Smooth muscle cell of the brain vasculature (primary cell): ENCODE results near the gene SLC25A33.
"Not testable (repeated sequence)": the region's sequence is repeated elsewhere in the genome, so short reads cannot be mapped to it uniquely, and the experiment has no call there.

Experiments
- DNase-seq: peaks from one replicate; pipeline ENCODE4 v3.0.0-alpha.2; 2012; ENCODE audit warnings: low read depth, low spot score

The SLC25A33 gene, protein sequence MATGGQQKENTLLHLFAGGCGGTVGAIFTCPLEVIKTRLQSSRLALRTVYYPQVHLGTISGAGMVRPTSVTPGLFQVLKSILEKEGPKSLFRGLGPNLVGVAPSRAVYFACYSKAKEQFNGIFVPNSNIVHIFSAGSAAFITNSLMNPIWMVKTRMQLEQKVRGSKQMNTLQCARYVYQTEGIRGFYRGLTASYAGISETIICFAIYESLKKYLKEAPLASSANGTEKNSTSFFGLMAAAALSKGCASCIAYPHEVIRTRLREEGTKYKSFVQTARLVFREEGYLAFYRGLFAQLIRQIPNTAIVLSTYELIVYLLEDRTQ

DNA sequence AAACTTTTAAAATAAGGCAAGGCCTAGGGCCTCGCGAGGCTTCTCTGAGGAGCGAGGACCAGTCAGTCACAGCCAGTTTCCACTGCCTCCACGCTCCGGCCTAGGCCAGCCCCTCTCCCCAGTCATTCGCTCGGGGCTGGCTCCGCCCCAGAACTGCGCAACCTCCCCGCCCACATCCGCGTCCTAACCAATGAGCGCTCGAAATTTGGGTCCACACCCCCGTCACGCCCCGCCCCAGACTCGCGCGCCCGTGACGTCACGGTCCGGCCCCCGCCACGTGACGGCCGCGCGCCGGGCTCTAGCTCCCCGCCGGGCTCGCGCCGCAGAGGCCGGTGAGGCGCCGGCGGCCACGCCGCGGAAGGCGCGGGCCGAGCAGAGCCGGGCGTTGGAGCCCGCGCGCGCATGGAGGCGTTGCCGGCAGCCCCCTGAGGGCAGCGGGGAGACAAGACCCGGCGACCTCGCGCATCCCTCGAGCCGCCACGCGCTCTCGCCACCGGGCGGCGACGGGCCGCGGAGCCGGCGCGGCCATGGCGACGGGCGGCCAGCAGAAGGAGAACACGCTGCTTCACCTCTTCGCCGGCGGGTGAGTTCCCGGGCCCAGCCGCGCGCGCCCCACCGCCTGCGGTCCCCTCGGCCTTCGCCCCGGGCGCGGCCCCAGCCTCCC, at the start of gene SLC25A33:
Gene SLC25A33 (plus strand): TSS at position 301 of the 664 bp plus-strand sequence. CDS start 227 bp downstream, at position 528.
- peak; percentile 92 for DNase-seq

DNA sequence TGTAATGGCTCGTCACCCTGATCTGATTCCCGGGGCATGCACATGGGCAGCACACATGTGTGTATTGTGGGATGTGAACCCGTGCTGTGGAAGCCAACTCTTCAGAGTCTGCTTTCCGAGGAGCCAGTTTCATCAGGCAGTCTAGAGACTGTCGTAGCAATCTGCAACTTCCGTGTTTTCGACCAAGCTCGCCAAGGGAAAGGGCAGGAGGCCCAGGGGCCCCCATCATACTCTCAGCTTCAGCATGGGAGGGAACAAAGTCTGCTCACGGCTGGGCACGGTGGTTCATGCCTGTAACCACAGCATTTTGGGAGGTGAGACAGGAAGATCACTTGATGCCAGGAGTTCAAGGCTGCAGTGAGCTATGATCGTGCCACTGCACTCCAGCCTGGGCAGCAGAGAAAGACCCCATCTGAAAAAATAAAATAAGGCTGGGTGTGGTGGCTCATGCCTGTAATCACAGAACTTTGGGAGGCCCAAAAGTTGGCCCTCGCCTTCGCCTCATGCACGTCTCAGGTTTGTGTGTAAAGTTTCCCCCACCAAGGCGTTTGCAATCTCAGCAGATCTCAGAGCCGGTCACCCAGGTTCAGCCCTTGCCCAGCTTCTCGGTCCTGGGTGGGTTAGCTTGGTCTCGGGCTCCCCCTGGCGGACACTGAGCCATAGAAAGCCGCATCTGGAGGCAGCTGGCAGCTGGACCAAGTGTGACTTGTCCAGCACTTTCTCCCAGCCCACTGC, 48.5 kb upstream of the SLC25A33 start:
- DNase-seq, result peak; percentile 69

DNA sequence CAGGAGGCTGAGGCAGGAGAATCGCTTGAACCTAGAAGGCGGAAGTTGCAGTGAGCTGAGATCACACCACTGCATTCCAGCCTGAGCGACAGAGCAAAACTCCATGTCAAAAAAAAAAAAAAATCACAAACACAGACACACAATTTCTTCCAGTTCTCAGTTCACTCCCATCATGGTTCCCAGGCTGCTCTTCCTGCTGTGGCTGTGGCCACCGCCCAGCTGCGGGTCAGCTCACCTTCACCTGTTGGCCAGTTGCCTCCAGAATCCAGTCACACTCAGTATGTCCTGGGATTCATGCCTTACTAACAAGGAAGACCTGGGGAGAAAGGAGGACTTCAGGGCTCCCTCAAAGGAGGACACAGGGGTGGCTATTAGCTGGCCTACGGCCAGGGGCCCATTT, 45.9 kb upstream of the SLC25A33 start:
- DNase-seq, result no peak

DNA sequence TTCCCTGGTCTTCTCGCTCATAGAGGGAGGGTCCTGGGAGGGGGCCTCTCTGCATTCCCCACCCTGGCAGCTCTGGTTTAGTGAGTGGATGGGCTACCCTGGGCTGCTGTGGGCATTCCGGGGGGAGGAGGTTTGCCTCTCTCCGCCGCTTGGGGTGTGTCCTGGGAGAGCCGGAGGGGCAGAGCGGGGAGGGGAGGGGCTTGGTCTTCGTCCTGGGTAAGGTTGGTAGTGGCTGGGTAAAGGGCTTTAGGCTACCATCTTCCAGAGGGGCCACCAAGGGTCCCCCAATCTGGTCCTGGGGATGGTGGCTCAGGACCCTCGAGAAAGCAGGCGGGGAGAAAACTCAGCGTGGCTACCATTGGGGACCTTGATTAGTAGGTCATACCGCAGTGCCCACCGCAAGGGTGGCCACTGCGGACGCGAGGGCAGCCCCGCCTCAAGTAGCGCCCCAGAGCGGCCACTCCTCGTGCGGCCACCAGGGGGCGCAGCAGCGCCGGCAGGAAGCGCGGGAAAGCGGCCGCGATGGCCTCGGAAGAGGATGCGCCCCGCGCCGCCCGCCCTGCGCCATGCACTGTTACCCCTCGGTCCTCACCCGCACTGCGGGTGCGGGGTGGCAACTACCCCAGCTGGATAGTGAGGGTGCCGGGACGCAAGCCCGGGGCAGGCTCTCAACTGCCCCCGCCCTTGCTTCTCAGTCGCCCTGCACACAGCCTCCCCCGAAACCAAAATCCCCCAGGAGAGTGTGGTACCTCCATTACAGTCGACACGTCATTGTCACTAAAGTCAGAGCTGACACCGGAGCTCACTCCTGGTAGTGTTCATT, 44.1 kb upstream of the SLC25A33 start:
- DNase-seq, result no peak

DNA sequence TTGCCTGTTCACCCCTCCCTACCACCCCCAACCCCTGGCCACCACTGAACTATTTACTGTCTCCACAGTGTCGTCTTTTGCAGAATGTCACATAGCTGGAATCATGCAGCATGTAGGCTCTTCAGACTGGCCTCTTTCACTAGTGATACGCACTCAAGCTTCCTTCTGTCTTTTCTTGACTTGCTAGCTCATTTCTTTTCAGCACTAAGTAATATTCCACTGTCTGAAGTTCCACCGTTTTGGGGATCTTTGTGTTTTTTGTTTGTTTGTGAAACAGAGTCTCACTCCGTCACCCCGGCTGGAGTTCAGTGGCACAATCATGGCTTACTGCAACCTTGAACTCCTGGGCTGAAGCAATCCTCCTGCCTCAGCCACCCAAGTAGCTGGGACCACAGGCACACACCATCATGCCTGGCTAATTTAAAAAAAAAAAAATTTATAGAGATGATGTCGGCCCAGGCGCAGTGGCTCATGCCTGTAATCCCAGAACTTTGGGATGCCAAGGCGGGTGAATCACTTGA, 43.4 kb upstream of the SLC25A33 start:
- no peak for DNase-seq

DNA sequence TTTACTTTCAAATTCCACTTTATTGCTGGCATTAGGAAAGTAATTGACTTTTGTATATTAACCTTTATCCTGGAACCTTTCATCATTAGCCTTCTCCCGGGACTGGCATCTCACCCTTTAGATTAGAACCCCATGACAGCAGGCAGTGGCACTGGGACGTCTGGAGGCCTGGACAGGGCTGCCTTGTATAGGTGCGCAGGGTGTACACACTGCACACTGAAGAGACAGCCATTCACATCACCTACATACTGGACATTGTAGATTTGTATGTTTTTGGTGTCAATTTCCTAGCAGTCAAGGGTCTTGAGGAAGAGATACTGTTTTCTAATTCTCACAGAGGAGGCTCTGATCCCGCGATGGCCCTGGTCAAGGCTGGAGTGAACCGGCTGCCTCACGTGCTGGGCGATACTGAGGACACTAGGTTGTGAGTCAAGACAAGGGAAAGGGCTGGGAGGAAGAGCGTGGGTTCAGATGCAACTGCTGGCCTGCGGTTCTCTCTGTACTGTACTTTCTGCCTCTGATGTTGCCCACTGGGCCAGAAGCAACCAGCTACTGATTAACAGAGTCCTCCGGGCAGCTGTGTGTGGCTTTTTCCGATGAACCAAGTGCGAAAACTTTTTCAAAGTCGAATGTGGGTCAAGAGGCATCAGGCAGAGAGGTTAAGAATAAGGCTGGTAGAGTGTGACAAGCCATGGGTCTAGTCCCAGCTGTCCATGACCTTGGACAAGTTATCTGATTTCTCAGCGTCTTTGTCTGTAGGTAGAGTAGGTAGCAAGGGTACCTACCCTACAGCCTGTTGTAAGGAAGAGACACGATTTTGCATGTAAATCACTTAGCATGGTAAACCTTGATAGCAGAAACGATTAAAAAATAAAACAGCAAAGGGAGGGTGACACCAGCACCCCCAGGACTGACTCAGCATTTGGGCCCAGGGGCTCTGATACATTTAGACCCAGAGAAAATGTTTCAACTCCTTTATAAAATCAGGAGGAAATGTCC, 38.2 kb upstream of the SLC25A33 start:
- DNase-seq, result no peak

DNA sequence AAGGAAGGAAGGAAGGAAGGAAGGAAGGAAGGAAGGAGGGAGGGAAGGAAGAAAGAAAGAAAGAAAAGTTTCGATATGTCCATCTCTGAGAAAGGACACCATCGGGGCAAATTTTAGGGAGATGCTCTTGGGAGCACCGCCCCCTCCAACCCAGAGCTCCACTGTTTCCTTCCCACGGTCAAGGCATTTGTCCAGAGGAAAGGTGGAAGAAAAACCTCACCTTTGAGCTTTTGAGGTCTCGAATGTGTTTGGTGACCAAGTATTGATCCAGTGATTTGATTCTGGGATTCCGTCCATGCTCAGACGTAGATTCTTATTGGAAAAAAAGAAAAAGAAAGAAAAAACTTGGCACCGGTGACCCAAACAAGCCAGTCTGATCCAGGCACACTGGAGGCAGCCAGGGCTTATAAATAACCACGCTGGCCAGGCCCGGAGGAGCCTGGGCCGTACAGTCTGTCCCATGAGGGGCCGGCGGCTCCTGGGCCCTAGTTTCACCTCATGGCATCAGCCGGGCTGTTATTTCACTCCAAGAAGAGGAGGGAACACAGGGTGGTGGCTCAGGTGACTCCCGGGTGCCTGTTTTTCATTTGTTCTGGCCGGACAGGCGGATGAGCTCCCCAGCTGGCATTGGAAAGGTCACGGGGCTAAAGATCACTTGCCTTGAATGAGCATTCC, 36.1 kb upstream of the SLC25A33 start:
- DNase-seq, result no peak

DNA sequence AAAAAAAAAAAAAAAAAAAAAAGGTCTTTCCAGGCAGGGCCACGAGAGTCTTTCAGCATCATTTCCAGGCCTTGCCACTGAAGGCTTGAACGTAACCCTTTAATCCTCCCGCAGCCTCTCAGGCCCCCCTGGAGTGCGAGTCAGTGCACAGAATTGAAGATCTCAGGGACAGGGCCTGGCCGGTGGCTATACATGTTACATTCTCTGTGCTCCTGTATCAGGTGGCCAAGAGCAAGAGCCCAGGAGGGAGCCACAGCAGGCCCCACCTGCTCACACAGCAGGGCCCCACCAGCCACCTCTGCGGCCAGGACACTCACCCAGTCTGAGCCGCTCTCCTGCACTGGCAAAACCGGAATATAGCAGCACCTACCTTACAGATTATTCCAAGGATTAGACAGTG, 34.1 kb upstream of the SLC25A33 start:
- no peak for DNase-seq

DNA sequence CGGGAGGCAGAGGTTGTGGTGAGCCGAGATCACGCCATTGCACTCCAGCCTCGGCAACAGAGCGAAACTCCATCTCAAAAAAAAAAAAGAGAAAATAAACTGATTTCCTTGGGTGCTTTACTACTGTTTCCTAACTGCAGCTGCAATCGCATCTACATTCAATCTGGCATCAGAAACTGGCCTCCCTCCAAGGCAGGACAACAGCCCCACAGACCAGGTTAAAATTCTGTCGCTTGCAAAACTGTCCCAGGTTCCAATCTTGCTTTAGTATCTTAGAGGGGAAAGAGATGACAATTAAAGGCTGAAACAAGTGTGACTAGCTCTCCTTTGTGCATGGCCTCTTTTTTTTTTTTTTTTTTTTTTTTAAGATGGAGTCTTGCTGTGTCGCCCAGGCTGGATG, 32.4 kb upstream of the SLC25A33 start:
- DNase-seq, result no peak

DNA sequence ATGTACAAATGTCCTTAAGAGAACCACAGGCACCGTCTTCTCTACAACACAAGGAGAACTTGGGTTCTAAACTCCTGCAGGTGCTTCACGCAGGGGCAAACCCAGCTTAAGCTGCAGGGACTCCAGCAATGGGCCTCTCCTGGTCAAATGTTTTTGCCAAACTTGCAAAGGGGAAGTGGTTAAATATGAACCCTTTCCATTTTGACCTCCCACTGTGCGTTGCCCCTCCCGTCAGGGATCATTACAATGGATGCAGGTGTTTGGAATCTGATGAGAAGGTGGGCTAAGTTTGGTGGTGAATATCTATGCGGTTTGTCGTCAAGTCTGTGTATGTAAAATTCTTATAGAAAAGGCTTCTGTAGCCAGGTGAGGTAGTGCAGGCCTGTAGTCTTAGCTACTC, 29.1 kb upstream of the SLC25A33 start:
- no peak for DNase-seq

DNA sequence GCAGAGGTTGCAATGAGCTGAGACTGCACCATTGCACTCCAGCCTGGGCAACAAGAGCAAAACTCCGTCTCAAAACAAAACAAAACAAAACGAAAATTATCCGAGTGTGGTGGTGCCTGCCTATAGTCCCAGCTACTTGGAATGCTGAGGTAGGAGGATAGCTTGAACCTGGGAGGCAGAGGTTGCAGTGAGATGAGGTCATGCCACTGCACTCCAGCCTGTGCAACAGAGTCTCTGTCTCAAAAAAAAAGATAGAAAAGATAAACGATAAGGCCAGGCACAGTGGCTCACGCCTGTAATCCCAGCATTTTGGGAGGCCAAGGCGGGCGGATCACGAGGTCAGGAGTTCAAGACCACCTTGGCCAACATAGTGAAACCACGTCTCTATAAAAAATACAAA, 23.7 kb upstream of the SLC25A33 start:
- not testable (repeated sequence) for DNase-seq

DNA sequence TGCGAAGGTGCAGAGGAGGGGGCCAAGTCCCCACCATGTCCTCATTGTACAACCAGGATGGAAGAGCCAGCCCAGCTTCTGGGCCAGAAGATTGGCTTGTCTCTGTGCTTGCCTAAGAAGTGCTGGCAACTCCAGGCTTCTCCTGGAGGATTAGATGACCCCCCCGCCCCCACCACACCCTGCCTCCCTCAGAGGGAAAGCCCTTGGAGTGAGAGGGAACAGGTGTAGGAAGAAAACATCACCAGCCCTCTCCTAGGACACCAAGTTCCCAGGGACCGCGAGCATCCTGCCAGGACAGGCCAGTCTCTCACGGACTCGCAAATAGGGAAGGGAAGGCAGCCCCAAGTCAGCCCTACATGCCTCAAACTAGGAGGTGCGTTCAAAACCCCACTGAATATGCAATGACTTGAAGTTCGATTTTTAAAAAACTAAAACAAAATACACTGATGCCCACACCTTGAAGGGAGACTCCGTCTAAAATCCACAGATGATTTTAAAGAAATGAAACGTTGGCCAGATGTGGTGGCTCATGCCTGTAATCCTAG, 20.7 kb upstream of the SLC25A33 start:
- no peak for DNase-seq

DNA sequence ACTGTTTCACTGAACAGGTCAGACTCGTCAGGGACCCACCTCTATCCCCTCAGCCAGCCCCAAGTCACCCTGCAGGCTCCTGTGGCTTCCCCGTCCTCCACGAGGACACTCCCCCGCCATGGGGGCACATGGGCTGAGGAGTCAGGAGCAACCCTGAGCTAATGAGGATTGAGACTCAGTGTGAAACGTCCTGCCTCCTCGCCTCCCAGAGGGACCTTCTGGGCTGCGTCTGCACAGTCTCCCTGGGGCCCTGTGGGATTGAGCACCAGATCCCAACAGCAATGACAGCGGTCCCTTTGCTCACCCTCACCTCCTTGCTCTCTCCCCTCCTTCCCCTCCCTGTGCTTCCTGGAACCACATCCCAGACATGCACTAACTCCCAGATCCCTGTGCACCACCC, 18.9 kb upstream of the SLC25A33 start:
- DNase-seq, result no peak

DNA sequence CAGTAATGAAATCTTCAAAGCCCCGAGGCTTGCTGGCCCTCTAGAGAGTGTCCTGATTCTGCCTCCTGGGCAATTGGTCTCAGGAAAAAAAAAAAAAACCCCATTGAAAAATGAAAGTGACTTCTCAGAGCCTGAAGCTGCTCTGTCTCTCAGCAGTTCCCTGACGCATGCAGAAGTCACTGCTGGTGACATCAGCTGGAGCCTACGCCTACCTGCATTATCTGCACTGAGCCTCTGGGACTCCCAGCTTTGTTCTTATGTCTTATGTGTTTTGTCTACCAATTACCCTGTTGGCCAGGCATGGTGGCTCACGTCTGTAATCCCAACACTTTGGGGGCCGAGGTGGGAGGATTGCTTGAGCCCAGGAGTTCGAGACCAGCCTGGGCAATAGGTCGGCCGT, 10.1 kb upstream of the SLC25A33 start:
- no peak for DNase-seq

DNA sequence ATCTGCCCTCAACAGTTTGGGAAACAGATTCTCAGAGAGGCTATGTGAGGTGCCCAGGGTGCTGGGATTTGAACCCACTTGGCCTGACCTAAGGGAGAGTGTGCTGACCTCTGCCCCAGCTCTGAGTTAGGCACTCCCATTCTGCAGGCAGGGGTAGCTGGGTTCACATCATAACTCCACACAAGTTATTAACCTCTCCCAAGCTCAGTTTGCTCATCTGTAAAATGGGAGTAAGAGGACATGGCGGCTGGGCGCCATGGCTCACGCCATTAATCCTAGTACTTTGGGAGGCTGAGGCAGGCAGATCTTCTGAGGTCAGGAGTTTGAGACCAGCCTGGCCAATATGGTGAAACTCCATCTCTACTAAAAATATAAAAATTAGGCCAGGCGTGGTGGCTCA, 8.9 kb upstream of the SLC25A33 start:
- no peak for DNase-seq

DNA sequence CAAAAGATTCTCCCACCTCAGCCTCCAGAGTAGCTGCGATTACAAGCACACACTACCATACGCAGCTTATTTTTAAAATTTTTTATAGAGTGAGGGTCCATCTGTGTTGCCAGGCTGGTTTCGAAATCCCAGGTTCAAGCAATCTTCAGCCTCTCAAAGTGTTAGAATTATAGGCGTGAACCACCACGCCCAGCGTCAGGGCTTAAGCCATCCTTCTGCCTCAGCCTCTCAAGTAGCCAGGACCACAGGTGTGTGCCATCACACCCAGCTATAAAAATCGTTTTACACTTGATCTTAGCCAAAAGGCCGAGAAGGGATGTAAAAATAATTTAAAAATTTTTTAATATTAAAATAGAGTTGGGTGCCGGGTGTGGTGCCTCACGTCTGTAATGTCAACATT, 4.3 kb upstream of the SLC25A33 start:
- DNase-seq, result no peak

DNA sequence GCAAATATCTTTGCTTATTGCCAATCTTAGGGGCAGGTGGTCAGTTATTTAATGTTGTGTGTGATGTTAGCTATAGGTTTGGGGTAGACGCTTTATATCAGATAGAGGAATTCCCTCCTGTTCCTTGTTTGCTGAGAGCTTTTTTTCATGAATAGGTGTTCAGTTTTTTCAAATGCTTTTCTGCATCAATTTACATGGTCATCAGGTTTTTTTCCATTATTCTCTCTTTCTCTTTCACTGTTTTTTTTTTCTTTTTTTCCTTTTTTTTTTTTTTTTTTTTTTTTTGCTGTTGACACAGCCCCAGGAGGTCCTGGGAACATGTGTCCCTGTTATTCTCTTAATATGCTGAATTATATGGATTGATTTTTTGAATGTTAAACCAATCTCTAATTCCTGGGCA, 3.0 kb upstream of the SLC25A33 start:
- no peak for DNase-seq

DNA sequence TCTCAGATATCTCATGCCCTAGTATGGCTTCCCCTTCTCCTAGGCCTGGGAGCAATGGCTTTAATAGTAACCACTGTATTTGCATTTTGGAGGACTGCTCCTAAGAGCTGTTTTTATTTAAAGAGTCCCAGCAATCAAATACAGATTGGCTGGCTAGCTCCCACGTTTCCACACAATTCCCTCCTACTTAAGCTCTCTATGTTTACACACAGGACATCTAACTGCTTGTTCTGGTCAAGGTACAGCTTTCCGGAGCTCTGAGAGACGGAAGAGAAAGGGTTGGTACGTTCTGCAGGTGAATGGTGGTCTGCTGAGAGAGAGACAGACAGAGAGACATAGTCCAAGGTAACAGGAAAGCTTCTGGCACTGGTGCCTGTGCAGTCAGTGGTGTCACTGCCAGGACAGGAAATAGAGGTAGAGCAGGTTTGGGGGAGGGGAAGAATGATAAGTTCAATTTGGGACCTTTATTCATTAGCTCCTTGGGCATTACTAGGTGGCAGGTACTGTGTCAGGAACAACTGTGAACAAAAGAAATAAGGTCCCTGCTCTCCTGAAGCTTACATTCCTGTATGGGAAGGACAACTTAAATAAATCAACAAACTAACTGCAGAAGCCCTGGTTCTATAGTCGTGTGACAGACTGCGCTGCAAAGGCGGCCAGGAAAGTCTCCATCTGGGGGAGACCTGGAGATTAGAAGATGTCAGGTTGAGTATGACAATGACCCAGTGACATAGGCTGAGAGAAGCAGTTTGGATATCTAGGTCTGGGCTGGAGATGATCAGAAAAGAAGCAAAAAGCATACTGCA, 1.2 kb upstream of the SLC25A33 start:
- no peak for DNase-seq
